NCI-H2196 (cell line): Measurements from ENCODE around the gene NHSL2.

Source experiments
- DNase-seq: peaks from one replicate; lab custom pipeline; 2025; ENCODE audit not compliant: unreplicated experiment; lab: John Stamatoyannopoulos, UW

The NHSL2 gene

GRCh38 chrX:72016881-72017783 lies 106.5 kb downstream of the NHSL2 start:
- DNase-seq: no peak

- DNase-seq: peak; percentile 73
Observed at GRCh38 chrX:72018277-72019112, 107.8 kb downstream of the NHSL2 start.

GRCh38 chrX:72019487-72019886 lies 108.8 kb downstream of the NHSL2 start:
- no peak for DNase-seq

GRCh38 chrX:72020204-72020603 lies 109.6 kb downstream of the NHSL2 start:
- DNase-seq: no peak

GRCh38 chrX:72020788-72021187 lies 110.1 kb downstream of the NHSL2 start:
- DNase-seq: no peak

- no peak for DNase-seq
Observed at GRCh38 chrX:72021975-72022374, 111.3 kb downstream of the NHSL2 start.

GRCh38 chrX:72023071-72023470 lies 112.4 kb downstream of the NHSL2 start:
- DNase-seq: no peak

GRCh38 chrX:72025236-72025770 lies 114.7 kb downstream of the NHSL2 start:
- DNase-seq: no peak

GRCh38 chrX:72026341-72027023 lies 115.8 kb downstream of the NHSL2 start:
- no peak for DNase-seq

- no peak for DNase-seq
Observed at GRCh38 chrX:72027024-72027913, 116.6 kb downstream of the NHSL2 start.

GRCh38 chrX:72027914-72028307 lies 117.3 kb downstream of the NHSL2 start:
- DNase-seq: no peak

GRCh38 chrX:72028701-72029470 lies 118.2 kb downstream of the NHSL2 start:
- DNase-seq: no peak

GRCh38 chrX:72029483-72030411 lies 119.1 kb downstream of the NHSL2 start:
- no peak for DNase-seq

GRCh38 chrX:72030431-72030830 lies 119.8 kb downstream of the NHSL2 start:
- no peak for DNase-seq

- DNase-seq: no peak
Observed at GRCh38 chrX:72031118-72031517, 120.5 kb downstream of the NHSL2 start.

- DNase-seq: no peak
Observed at GRCh38 chrX:72031634-72032033, 121.0 kb downstream of the NHSL2 start.

GRCh38 chrX:72037601-72038000 lies 127.0 kb downstream of the NHSL2 start:
- no peak for DNase-seq

GRCh38 chrX:72038016-72038415 lies 127.4 kb downstream of the NHSL2 start:
- DNase-seq: no peak
